Neural cell (in vitro differentiated cells): ENCODE data around the gene FARP2.

Source experiments
- EP300 ChIP-seq: fragments of 450-650 bp; conservative IDR thresholded peaks from 2 replicates; pipeline ENCODE4 v1.6.1; 2014; ENCODE audit warnings: antibody characterized with exemption, mild to moderate bottlenecking, moderate library complexity; ENCODE audit not compliant: poor library complexity, severe bottlenecking
- EZH2 ChIP-seq: fragments of 200-600, 300-800 bp; shearing (Covaris generic), sonication (generic); IDR thresholded peaks from 2 replicates; pipeline ENCODE4 v1.6.1; 2014; ENCODE audit warnings: antibody characterized with exemption, low read length, borderline replicate concordance, mild to moderate bottlenecking; ENCODE audit not compliant: insufficient read depth, poor library complexity, severe bottlenecking
- POLR2AphosphoS5 ChIP-seq: IDR thresholded peaks from 2 replicates; pipeline ENCODE4 v1.6.1; 2012
- TAF1 ChIP-seq: IDR thresholded peaks from 2 replicates; pipeline ENCODE4 v1.6.1; 2012; ENCODE audit warnings: low read depth
- TF ChIP-seq, protein P1 (sequence below): fragments of 450-650 bp; IDR thresholded peaks from 2 replicates; pipeline ENCODE4 v1.5.1; 2014; ENCODE audit warnings: antibody characterized with exemption, mild to moderate bottlenecking, moderate library complexity; ENCODE audit not compliant: poor library complexity, severe bottlenecking

DNA sequence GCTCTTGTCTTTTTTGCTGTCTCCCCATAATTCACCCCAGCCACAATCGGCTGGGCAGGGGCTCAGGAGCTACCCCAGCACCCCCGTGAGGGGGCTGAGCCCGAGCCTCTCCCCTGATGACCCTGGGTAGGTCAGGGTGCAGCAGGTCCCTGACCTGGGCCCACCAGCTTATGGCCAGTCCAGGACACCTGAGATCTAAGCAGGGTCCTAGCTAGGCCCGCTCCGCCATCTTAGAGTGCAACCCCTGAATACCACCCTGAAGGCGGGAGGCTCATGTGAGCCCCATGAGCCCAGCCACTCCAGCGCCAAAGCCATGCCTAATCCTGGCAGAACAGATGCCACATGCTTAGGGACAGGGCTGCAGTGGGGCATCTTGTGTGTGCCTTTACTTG is 136.1 kb downstream of the FARP2 start:
- TF ChIP-seq EZH2 (no peak), EP300 (no peak), TAF1 (no peak), POLR2AphosphoS5 (no peak)
- TF ChIP-seq, protein P1, sequence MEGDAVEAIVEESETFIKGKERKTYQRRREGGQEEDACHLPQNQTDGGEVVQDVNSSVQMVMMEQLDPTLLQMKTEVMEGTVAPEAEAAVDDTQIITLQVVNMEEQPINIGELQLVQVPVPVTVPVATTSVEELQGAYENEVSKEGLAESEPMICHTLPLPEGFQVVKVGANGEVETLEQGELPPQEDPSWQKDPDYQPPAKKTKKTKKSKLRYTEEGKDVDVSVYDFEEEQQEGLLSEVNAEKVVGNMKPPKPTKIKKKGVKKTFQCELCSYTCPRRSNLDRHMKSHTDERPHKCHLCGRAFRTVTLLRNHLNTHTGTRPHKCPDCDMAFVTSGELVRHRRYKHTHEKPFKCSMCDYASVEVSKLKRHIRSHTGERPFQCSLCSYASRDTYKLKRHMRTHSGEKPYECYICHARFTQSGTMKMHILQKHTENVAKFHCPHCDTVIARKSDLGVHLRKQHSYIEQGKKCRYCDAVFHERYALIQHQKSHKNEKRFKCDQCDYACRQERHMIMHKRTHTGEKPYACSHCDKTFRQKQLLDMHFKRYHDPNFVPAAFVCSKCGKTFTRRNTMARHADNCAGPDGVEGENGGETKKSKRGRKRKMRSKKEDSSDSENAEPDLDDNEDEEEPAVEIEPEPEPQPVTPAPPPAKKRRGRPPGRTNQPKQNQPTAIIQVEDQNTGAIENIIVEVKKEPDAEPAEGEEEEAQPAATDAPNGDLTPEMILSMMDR = no peak
